Measurements from ENCODE around the gene HEMGN. TPM values are rescaled to one million over a fixed set of nuclear protein-coding genes. Genes with fewer than 3 reads are reported as not detected.

The HEMGN gene
- total and polyA plus RNA-seq, 2 of the 8 experiments (the other 6 are each of a cell fraction or from before 2014, with no cell fraction given), result not detected

GRCh38 chr9:97889941-97890887 lies 47.8 kb downstream of the HEMGN start:
- H2BK5ac ChIP-seq (ENCODE audit: low read depth, low read length), result no peak overlapping the region
- no peak overlapping the region for H3K56ac ChIP-seq (replicated peaks; ENCODE audit: insufficient read length, low read depth, low read length)
- peaks cover 0 to 7% (median 0%) of the 10 kb centered on the region in 4 experiments; a peak in 2 of 7 replicates for H3K4me1 ChIP-seq (replicated peaks in 1 of 4; ENCODE audit: control insufficient read depth in 3 of 4, insufficient read depth in 4 of 4, low read length in 3 of 4)
- peak overlapping the region; percentile 34 for H4K5ac ChIP-seq (ENCODE audit: insufficient read length, low read depth, low read length)
- H3K4me2 ChIP-seq (ENCODE audit: insufficient read depth in 1 of 2, low read depth in 2 of 2, low read length in 2 of 2), result no peak overlapping the region
- no peak overlapping the region for H2BK20ac ChIP-seq (ENCODE audit: low read length)
- H3K9me3 ChIP-seq (ENCODE audit: insufficient read depth in 2 of 2, low read depth in 1 of 2, low read length in 1 of 2), result no peaks in the 10 kb centered on the region
- no peak overlapping the region for H2BK15ac ChIP-seq (ENCODE audit: low read length)
- POLR2A ChIA-PET (ENCODE audit: partially characterized antibody), result no interaction called here
- H4K8ac ChIP-seq (ENCODE audit: extremely low read depth, insufficient read depth, low read length), result 0 out of 2 replicates have a peak overlapping the region, but pooled peaks have one; percentile 64
- peak overlapping the region; percentile 94; the same call in 1 of the 2 replicates for H2AFZ ChIP-seq (ENCODE audit: low read length)
- no peak overlapping the region for H3K14ac ChIP-seq (ENCODE audit: insufficient read length)
- H3K18ac ChIP-seq (ENCODE audit: extremely low read depth, low read length), result no peak overlapping the region
- no peak overlapping the region for H3K4me3 ChIP-seq (ENCODE audit: extremely low read depth in 1 of 4, insufficient read depth in 2 of 4, low read depth in 3 of 4, low read length in 4 of 4)
- no peaks in the 10 kb centered on the region for H3K23me2 ChIP-seq (ENCODE audit: low read depth, low read length)
- H3K27me3 ChIP-seq (replicated peaks in 1 of 4; ENCODE audit: control insufficient read depth in 3 of 4, extremely low read depth in 1 of 4, insufficient read depth in 3 of 4, low read length in 3 of 4), result peaks cover 0 to 3% (median under 1%) of the 10 kb centered on the region in 4 experiments; a peak in 3 of 7 replicates
- no peak for TF ChIP-seq CBX5 (IDR thresholded peaks at IDR 0.05; ENCODE audit: low read depth, low read length)
- TF ChIP-seq YY1 (IDR thresholded peaks at IDR 0.05; ENCODE audit: low read depth, low read length), result 0 out of 2 replicates have a peak, but pooled peaks have one; percentile 22
- peak; percentile 42 to 55 for TF ChIP-seq RAD21 (IDR thresholded peaks at IDR 0.05 in 1 of 2, conservative IDR thresholded peaks at IDR 0.05 in 1 of 2; ENCODE audit: low read depth in 2 of 2, low read length in 2 of 2)
- peak in 1 of 2 experiments; percentile 27; a peak in 1 of 3 replicates for TF ChIP-seq EP300 (IDR thresholded peaks at IDR 0.05; ENCODE audit: borderline replicate concordance in 1 of 2, low read depth in 2 of 2, low read length in 2 of 2)
- TF ChIP-seq CTCF (IDR thresholded peaks at IDR 0.05; ENCODE audit: control extremely low read depth in 1 of 3, insufficient read depth in 1 of 3, low read depth in 1 of 3, low read length in 3 of 3), result peak; percentile 69 to 84 (median 80)
- H2BK12ac ChIP-seq (ENCODE audit: low read depth, low read length), result no peak overlapping the region; the same call in 1 of the 2 replicates
- H3K79me1 ChIP-seq (ENCODE audit: low read depth, low read length), result no peaks in the 10 kb centered on the region
- no peak overlapping the region for H2BK120ac ChIP-seq (replicated peaks; ENCODE audit: low read depth, low read length)
- DNase-seq (ENCODE audit: low read depth in 1 of 2, low spot score in 2 of 2), result peak in 1 of 2 experiments; percentile 91
- no peak overlapping the region for H2AK5ac ChIP-seq (ENCODE audit: low read depth, low read length)
- no peak overlapping the region for H4K91ac ChIP-seq (replicated peaks; ENCODE audit: insufficient read length, low read length)
- FAIRE-seq, result peak; percentile 58
- CTCF ChIA-PET (ENCODE audit: partially characterized antibody), result interaction anchor here (0.6 to 7.2 kb wide), 33 partner anchors 8 to 1269 kb away, joined by 3 to 110 read pairs (median 5); no protein-coding TSS in a partner anchor
- no peak overlapping the region for H3K23ac ChIP-seq (ENCODE audit: insufficient read length)
- H3K4ac ChIP-seq (replicated peaks; ENCODE audit: insufficient read length, low read depth, low read length), result no peak overlapping the region
- H4K20me1 ChIP-seq (replicated peaks in 1 of 2; ENCODE audit: control insufficient read depth in 1 of 2, insufficient read depth in 2 of 2, low read length in 2 of 2), result no peaks in the 10 kb centered on the region
- no peaks in the 10 kb centered on the region for H3K79me2 ChIP-seq (ENCODE audit: control insufficient read depth in 1 of 2, insufficient read depth in 2 of 2, low read length in 2 of 2)
- H3K9ac ChIP-seq (replicated peaks in 1 of 4; ENCODE audit: extremely low read depth in 1 of 4, low read depth in 3 of 4, low read length in 3 of 4), result no peak overlapping the region
- 32% methylated on average over 9 of the region's 9 CpGs; no CpG with 5 or more reads in 1 of the 2 experiments for WGBS, 2 experiments (ENCODE audit: extremely low coverage in 1 of 2, insufficient coverage in 1 of 2, insufficient read length in 1 of 2, insufficient replicate concordance in 2 of 2, low coverage in 1 of 2, low lambda C conversion rate in 2 of 2, missing lambda C conversion rate in 1 of 2)
- no peak overlapping the region for H3K27ac ChIP-seq (ENCODE audit: low read depth, low read length)
- H3K36me3 ChIP-seq (ENCODE audit: control insufficient read depth in 2 of 4, insufficient read depth in 4 of 4, low read length in 3 of 4), result no peaks in the 10 kb centered on the region
